ENCODE data around the gene SNPH. TPM values are rescaled to one million over a fixed set of nuclear protein-coding genes. Genes with fewer than 3 reads are reported as not detected.

The SNPH gene
- total RNA-seq, 4 donors from 2014 or later, result 9.6 to 29.5 (median 17.3) TPM

DNA sequence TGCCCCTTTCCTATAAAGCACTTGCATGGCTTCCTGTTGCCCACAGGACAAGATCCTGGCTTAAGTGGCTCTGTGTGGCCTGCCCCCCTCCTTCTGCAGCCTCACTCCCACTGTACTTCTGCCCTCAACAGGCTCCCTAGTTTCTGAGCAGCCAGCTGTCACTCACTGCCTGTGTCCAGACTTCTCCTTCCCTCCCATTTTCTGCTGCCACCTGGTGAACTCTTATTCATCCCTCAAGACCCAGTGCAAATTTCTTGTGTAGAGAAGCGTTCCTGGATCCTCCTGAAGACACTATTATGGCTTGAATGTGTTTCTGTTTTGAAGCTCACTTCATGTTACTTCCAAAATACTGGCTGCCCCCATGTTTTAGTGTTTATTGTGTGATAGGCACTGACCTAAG is 26.5 kb downstream of the SNPH start:
- Histone ChIP-seq H3K27ac (replicated peaks in 1 of 4) (no peak overlapping the region), H3K9me3 (no peaks in the 10 kb centered on the region), H3K36me3 (peaks cover 0 to 30% (median 12%) of the 10 kb centered on the region in 4 donors), H3K4me1 (peaks cover 0 to 6% (median 3%) of the 10 kb centered on the region in 4 donors), H3K27me3 (no peaks in the 10 kb centered on the region), H3K4me3 (no peak overlapping the region)
- 92% methylated on average over 1 of the region's 1 CpG for WGBS
- no peak for DNase-seq (ENCODE audit: extremely low spot score)
- TF ChIP-seq, protein P1, sequence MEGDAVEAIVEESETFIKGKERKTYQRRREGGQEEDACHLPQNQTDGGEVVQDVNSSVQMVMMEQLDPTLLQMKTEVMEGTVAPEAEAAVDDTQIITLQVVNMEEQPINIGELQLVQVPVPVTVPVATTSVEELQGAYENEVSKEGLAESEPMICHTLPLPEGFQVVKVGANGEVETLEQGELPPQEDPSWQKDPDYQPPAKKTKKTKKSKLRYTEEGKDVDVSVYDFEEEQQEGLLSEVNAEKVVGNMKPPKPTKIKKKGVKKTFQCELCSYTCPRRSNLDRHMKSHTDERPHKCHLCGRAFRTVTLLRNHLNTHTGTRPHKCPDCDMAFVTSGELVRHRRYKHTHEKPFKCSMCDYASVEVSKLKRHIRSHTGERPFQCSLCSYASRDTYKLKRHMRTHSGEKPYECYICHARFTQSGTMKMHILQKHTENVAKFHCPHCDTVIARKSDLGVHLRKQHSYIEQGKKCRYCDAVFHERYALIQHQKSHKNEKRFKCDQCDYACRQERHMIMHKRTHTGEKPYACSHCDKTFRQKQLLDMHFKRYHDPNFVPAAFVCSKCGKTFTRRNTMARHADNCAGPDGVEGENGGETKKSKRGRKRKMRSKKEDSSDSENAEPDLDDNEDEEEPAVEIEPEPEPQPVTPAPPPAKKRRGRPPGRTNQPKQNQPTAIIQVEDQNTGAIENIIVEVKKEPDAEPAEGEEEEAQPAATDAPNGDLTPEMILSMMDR (IDR thresholded peaks at IDR 0.05), result no peak
- TF ChIP-seq POLR2A (IDR thresholded peaks at IDR 0.05; ENCODE audit: low read depth), result no peak
- TF ChIP-seq POLR2AphosphoS5 (IDR thresholded peaks at IDR 0.05), result no peak
- TF ChIP-seq EP300 (IDR thresholded peaks at IDR 0.05), result no peak
- intact Hi-C loops (cut with DNase I), result no loop called here

DNA sequence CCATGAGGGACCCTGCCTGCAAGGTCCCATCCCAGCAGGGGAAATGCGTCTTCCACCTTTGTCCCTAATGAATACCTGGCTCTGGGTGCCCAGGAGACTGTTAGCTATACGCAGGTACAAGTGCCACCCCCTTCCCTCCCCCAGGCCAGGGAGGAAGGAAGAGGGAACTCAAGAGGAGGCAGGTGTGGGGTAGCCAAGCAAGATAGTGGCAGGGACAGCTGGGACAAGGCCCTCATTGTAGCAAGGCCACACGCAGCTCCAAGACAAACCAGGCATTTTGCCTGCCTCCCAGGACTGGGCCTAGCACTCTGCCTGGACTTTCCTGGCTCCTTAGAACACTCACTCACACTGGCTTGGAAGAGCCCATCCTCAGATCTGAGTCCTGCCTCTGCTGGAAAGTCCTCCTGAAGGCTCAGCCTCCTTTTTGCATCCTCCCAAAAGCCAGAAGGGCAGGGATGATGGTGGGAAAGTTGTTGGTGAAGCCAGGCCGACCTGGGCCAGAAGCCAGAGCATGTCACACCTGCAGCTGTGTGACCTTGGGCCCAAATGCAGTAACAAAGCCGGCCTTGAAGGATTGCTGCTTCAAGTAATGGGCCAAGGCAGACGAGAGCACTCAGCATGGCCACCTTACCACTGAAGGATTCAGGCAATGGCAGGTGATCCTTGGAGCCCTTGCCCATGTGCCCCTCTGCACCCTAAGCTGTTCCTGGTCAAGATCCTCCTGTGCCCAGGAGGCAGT is 27.7 kb downstream of the SNPH start:
- TF ChIP-seq, protein P1 (IDR thresholded peaks at IDR 0.05), result no peak
- TF ChIP-seq POLR2AphosphoS5 (IDR thresholded peaks at IDR 0.05) (no peak), EP300 (IDR thresholded peaks at IDR 0.05) (no peak), POLR2A (IDR thresholded peaks at IDR 0.05; ENCODE audit: low read depth) (no peak)
- H3K4me3 ChIP-seq, result no peak overlapping the region
- intact Hi-C loops (cut with DNase I), result no loop called here
- H3K27ac ChIP-seq (replicated peaks in 1 of 4), result no peak overlapping the region
- H3K4me1 ChIP-seq, result peaks cover 0 to 6% (median 3%) of the 10 kb centered on the region in 4 donors
- DNase-seq (ENCODE audit: extremely low spot score), result no peak
- no peaks in the 10 kb centered on the region for H3K9me3 ChIP-seq
- 85% methylated on average over 6 of the region's 6 CpGs for WGBS
- no peaks in the 10 kb centered on the region for H3K27me3 ChIP-seq
- peaks cover 0 to 34% (median 17%) of the 10 kb centered on the region in 4 donors for H3K36me3 ChIP-seq

DNA sequence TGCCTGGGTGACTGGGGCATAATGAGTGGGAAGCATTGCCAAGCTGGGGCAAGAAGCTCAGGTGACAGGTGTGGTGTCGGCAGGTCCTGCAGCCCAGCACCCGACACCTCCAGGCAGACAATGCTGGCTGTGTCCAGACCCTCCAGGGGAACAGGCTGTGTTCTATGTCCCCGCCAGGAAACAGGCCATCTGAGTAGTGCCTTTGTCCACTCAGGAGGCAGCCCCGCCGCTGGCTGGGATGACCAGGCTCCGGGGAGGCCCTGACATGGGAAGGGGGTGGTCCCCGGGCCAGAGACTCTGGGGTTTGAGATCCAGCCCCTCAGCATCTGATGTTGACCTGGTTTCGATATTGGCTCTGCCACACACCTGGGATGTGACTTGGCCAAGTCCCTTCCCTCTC is 28.4 kb downstream of the SNPH start:
- intact Hi-C loops (cut with DNase I), result no loop called here

DNA sequence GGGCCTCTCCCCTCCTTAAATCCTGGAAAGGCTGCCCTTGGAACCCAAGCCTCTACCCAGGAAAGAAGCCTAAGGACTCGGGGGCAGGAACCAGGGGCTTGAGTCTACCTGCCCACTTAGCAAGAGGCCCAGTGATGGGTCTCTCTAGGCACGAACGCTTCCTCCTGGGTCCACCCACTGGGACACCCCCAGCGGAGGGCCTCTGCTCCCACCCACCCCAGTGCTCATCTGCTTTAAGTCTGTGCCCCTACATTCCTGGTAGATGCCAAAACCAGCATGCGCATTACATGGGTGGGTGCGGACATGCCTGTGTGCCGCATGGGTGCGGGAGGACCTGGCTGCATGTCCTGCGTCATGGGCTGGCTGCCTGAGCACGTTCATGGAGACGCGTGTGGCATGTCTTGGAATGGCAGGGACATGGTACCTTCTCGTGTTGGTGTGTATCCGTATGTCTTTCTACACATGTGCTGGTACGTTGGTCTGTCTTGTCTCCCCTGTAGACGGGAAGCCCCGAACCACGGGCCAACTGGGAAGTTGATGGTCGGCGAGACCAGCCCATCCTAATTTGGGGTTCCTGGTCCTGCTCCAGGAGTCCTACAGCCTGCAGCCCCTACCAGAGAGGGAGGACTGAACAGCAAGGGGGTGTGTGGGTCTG is 29.3 kb downstream of the SNPH start:
- intact Hi-C loops (cut with DNase I), result no loop called here
- Histone ChIP-seq H3K9me3 (no peaks in the 10 kb centered on the region), H3K27ac (replicated peaks in 1 of 4) (no peak overlapping the region), H3K4me1 (peaks cover 0 to 7% (median 3%) of the 10 kb centered on the region in 4 donors), H3K4me3 (no peak overlapping the region), H3K36me3 (peaks cover 0 to 50% (median 25%) of the 10 kb centered on the region in 4 donors), H3K27me3 (no peaks in the 10 kb centered on the region)
- 93% methylated on average over 18 of the region's 20 CpGs for WGBS
- no peak for DNase-seq (ENCODE audit: extremely low spot score)
- TF ChIP-seq POLR2A (IDR thresholded peaks at IDR 0.05; ENCODE audit: low read depth), result no peak
- TF ChIP-seq EP300 (IDR thresholded peaks at IDR 0.05), result no peak
- TF ChIP-seq, protein P1 (IDR thresholded peaks at IDR 0.05), result no peak
- TF ChIP-seq POLR2AphosphoS5 (IDR thresholded peaks at IDR 0.05), result no peak

More for the DNA sequence above, 28.4 kb downstream of the SNPH start:
- DNase-seq (ENCODE audit: extremely low spot score), result no peak
- no peak overlapping the region for H3K4me3 ChIP-seq
- H3K27me3 ChIP-seq, result no peaks in the 10 kb centered on the region
- no peaks in the 10 kb centered on the region for H3K9me3 ChIP-seq
- WGBS, result 96% methylated on average over 4 of the region's 8 CpGs
- H3K36me3 ChIP-seq, result peaks cover 0 to 41% (median 20%) of the 10 kb centered on the region in 4 donors
- TF ChIP-seq POLR2A (IDR thresholded peaks at IDR 0.05; ENCODE audit: low read depth) (no peak), POLR2AphosphoS5 (IDR thresholded peaks at IDR 0.05) (no peak), EP300 (IDR thresholded peaks at IDR 0.05) (no peak)
- TF ChIP-seq, protein P1 (IDR thresholded peaks at IDR 0.05), result no peak
- peaks cover 0 to 6% (median 3%) of the 10 kb centered on the region in 4 donors for H3K4me1 ChIP-seq
- H3K27ac ChIP-seq (replicated peaks in 1 of 4), result no peak overlapping the region

Data from esophagus muscularis mucosa (tissue), 4 donors.